NCI-H187 treated with DMSO at 0.1 percent for 48 hours (cell line): ENCODE results near the gene FBN2.
"Not testable (repeated sequence)": the region's sequence is repeated elsewhere in the genome, so short reads cannot be mapped to it uniquely, and the experiment has no call there.

Experiments used
- DNase-seq: peaks from one replicate; lab custom pipeline; 2025; lab: John Stamatoyannopoulos, UW

The FBN2 gene

DNA sequence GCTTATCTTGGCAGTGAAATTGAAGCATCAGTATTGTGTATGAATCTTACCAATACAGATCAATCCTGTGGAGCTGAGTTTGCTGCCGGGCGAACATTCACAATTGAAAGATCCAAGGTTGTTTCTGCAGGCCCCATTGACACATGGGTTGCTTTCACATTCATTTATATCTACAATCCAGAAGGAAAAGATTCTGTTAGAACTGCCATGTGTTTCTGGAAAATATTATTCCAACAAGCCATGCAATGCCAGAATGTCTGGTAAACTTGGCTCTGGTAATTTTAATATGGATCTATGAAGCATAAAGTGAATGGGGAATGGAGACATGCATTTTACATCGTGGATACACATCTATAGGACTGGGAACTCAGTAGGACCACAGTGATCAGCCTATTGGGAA is 180.8 kb downstream of the FBN2 start:
- no peak for DNase-seq

DNA sequence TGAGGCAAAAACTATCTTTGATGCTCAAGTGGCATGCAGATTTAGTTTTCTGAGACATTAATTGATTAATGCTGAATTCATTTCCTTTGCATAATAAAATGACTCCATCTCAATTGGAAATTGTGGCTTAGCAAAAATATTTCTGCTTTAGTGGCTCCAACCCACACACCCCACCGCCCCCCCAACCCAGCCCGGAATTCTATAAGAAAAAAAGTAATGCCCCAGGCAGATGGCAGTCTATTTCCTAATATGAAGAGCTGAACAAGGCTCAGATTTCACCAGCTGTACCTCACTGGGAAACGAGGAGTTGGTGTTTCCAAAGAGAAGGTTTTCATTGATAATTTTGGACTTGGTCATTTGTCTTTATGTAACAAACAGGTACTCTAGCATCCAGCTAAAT is 182.1 kb downstream of the FBN2 start:
- DNase-seq, result no peak

DNA sequence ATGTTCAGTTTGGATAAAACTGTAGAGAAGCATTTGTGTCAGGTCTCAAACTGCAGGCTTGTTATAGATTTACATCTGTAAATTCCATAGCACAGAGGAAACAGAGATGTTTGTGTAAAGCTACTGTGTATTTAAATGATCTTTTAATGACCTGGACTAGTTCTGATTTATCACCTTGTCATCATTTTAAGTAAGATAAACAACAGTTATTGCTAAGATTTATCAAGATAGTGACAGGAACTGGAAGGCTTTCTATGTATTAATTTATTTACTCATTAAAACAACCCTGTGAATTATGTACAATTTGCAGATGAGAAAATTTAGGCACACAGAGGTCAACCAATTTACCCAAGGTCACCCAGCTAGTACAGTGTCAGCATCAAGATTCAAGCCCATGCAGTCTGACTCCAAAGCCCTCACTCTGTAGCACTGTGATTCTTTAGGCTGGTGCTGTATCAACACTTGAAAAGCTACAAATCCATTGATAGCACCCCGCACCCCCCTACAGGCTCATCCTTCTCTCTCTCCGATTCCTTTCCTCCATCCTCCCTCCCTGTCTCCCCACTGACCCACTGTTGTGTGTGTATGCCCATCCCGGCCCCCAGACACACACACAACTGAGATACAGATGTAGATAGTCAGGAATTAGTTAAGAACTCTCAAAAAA is 184.5 kb downstream of the FBN2 start:
- DNase-seq, result no peak

DNA sequence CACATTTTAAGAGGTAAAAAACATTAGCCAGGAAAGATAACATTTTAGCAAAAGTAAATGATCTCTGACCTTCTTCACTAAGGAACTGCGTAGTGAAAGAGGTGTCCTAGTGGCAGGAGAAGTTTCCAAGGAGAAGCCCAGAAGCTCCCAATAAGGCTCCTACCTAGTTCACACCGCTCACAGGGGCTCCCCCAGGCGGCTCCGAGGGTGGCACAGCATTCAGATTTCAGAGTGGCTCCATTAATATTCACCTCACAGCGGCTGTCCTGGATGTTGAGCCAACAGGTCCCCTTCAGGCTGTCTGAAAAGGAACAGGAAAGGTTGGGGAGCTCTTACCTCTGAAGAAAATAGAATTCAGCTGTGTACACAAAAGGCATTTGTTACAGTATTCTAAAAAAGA is 187.3 kb downstream of the FBN2 start:
- DNase-seq, result no peak

DNA sequence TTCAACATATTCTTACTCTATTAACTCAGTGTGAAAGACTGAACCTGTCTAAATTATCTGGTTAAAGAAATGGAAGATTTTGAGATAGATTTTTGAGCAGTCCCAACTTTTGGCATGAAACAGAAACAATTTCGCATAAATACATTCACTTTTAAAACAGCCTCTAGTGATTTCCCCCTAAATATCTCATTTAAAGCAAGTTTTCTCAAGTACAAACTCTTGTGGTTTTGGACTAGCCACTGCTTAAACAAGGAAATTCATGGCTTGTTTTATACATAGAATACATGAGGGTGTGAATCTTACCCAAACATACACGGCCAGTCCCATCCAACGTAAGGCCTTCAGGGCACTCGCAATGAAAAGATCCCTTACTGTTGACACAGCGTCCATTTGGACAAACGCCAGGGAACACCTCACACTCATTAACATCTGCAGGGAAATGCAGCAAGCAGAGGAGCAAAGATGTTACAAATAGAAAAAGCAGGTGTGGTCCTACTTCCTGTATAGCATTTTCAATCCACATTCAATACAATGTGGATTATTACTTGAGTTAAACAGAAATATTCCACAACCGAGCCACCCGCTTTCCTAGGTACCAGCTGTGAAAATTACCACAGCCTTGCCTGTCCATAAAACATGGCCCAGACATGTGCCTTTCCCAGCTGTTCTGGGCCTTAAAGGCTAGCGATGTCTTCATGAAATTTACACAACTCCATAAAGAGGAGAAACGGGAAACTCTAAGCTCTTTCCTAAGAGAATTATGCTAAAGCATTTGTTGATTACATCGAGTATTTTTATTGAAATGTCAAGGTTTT is 188.8 kb downstream of the FBN2 start:
- DNase-seq, result peak; percentile 57

DNA sequence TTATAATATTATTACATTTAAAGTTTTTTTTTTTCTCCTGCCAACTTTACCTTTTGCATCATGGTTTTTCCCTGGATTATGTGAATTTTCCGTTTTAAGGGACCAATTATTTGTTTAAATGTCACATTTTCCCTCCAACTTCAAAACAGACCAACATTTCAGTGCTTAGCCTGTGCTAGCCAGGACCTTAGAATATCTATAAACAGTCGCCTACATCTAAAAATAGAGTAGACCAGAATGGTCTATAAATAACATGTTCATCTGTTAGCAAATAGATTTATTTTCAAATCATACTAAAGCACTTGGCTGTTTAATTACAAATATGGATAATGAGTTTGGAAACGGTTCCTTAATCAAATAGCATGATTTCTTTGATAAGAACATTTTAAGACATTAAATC is 192.0 kb downstream of the FBN2 start:
- DNase-seq, result no peak

DNA sequence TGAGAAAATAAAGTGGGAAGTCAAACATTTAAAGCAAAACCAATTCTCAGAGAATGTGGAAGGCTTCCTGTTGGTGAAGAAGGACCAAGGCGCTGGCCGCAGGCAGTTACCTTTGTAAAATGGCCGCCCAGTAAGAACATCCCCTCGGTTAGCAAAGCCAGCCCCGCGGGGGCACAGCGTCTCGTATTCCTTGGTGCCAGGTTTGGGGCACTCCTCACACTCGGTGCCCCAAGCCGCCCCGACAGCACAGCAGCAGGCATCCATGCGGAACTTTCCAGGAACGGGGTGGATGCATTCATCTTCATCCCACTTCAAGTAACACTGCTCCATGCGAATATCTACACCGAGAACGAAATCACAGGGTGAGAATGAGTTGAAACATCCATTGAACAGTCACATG is 192.8 kb downstream of the FBN2 start:
- no peak for DNase-seq

DNA sequence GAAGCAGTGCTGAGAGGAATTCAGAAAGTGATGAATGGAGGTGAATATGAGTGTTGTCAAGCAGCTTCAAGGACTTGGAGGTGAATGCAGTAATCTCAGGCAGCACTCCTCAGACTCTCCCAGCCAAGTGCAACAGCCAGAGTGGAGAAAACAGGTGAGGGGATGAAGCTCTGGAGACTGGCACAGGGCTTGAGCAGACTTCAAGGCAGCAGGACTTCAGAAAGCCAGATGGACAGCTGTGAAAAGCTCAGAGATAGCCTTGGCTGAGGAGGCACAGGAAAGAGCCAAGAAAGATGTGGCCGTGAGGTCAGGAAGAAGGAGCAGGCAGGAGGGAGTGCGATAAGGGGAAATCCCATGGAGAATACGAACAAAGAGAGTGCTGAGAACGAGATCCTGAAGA is 194.9 kb downstream of the FBN2 start:
- no peak for DNase-seq

DNA sequence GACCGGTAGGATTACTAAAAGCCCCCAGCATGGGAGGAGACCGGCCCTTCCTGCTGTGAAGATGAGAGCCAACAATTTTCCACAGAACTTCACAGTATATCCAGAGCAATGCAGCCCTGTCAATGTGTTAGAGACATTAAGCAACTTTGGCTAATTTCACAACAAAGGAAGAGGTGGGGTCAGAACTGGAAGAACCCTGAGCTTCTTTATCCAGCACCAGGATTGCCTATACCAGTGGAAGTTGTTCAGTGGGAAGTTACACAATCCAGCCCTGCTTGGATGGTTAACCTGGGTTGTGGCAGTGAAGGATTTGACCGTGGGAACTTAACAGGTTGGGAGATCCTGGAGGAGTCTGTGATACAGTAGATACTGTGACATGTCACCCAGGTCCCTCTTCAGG is 197.0 kb downstream of the FBN2 start:
- no peak for DNase-seq

DNA sequence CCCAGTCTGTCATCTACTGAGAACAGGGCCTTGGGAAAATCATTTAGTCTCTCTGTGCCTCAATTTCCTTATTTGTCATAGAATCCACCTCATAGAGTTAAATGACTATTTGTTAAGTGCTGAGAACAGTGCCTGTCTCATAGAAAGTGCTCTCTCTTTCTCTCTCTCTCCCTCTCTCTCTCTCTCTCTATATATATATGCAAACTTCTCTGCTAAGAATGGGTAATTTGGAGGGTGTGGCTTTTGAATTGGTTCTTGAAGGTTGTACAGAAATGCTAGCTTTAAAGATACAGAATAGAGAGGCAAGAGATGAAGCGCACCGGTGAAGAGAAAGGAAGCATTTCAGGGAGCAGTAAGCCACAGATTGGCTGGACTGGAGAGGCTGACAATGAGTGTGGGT is 197.4 kb downstream of the FBN2 start:
- DNase-seq, result no peak

DNA sequence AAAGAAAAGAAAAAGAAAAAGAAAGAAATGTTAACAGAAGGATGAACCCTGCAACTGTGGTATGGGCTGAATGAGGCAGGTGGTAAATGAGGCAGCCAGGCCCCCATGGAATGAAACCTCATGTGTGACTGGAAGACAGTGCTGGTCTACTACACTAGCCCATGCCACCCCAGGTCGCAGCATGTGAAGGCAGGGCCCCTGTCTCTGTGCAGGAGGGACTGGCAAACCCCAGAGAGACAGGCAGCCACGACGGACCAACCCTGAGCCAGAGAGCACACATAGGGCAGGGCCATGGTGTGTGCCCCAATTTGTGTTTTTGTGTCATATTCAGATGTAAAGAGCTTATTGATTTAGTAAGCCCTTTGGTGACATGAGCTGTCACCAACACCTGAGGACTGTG is 198.5 kb downstream of the FBN2 start:
- DNase-seq, result no peak

DNA sequence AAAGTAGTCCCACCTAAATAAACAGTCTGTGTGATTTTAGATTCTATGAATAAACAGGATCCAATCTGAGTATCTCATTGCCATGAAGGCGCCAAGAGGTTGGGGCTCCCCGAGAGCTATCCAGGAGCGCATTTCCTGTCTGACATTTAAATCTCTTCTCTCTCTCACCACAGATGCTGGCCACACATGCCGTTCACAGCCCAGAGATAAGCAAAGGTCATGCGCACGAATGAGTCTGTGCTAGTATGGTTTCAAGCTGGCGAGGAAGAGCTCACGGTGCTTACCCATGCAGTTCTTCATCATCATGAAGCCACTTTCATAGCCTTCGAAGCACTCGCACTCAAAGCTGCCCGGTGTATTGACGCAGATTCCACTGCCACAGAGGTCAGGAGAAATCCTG is 199.4 kb downstream of the FBN2 start:
- DNase-seq, result no peak

DNA sequence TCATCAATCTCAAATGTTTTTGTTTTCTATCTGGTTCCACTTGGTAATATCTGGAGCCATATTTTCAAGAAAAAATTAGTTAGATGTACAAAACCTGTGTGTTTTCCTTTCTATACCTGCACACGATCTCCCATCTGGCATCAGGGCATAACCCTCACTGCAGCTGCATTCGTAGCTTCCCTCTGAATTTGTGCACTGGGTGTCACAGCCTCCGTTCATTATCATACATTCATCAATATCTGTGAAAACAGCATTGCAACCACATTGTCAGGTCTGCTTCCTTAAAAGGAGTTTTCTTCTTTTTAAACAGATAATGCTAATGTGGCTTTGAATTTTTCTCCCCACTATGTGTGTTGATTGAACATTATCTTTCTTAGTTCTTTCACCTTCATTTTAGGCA is 202.7 kb downstream of the FBN2 start:
- DNase-seq, result no peak

DNA sequence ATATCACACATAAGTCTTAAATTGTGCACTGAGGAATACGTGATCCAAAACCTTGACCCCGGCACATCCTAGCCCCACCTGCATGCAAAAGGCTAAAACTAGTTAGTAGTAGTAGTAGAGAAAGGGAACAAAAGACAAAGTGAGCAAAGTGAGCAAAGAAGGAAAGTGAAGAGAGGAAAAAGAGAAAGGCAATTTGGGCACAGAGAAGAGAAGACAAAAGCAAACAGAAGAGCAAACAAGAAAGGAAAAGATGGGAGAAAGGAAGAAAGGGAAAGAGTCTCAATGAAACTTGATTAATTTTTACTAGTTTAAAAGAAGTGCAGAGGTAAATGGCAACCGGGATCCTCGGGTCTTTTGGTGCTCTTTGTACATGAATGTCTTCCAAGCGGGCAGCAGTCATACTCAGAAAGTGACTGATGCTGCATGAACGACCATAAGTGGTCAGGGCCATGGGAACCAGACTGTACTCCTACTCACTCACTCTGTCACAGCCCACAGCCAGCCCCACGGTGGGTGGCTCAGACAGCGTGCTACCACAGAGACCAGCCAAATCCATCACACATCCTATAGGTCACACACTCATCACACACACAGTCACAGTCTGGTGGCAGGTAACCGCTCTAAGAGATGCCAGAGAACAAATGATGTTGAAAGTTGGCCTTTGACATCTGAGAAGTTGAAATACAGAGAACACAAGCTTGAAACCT is 203.9 kb downstream of the FBN2 start:
- DNase-seq, result no peak

DNA sequence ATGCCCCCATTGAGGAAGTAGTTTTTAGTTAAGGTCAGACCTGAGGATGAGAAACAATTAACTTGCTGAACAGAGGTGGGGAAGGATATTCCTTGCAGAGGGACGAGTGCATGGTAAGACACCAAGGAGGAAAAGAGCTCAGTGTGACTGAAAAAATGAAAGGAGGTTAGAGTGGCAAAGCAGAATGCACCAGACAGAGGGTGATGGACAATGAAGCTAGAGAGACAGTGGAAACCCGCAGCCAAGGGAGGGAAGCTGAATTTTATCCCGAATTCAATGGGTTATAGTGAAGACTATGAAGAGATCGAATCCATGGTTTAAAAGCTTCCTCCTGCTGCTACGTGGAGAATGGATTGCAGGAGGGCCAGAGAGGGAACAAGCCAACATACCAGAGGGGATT is 206.8 kb downstream of the FBN2 start:
- no peak for DNase-seq

DNA sequence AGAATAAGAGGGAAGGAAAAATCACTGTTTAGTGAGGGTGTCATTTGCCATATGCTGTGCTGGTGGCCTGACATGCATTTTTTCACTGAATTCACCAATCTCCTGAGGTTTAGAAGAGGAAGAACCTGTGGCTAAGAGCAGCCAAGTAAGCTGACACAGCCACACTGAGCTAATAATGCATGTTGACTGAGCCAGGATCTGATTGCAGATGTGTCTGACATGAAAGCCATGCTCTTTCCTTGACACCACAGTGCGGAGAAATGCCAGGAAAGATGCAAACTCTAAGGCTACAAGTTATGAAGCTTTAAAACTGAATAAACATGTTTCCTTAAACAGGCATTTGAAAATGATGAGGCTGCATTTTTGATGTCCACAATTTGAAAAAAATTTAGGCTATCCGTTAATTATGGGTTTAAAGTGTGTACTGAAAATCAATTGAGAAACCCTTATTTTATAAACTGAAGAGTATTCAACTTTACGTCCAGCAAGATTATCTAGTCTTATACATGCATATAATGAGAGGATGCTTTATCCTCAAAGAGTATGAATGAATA is 208.6 kb downstream of the FBN2 start:
- DNase-seq, result no peak

DNA sequence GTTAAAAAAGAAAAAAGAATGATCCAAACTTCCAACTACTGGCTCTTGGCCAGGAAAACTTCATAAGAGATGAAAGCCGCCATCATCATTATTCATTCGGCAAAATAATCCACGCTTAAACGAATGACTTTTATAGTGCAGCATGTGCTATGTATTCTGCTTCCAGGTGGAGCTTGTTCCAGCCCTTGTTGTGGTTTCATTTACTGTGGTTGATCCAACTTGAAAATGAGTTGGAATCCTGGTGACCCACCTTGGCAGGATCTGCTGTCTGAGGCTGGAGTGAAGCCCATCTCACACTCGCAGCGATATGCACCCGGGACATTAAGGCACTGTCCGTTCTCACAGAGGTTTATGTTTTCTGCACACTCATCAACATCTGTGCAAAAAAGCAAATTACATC is 209.6 kb downstream of the FBN2 start:
- no peak for DNase-seq

DNA sequence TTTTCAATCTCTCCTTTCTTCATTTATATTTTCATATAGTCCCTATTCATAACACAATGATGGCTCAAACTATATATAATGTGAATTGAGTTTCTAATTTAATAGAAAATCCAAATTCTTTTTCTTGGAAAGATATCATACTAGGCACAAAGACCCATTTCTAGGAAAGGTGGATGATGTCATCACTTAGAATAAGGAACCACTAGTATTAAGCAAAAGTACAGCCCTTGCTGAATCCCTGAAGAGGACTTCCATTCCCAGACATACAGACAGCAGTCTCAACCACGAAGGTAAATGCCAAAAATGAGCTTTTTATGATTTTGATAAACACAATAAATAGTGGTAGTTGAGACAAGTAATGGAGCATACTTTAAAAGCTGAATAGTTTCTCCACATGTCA is 210.0 kb downstream of the FBN2 start:
- DNase-seq, result no peak

DNA sequence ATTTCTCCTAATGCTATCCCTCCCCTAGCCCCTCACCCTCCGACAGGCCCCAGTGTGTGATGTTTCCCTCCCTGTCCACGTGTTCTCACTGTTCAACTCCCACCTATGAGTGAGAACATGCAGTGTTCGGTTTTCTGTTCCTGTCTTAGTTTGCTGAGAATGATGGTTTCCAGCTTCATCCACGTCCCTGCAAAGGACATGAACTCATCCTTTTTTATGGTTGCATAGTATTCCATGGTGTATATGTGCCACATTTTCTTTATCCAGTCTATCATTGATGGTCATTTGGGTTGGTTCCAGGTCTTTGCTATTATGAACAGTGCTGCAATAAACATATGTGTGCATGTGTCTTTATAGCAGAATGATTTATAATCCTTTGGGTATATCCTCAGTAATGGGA is 216.6 kb downstream of the FBN2 start:
- DNase-seq, result not testable (repeated sequence)

DNA sequence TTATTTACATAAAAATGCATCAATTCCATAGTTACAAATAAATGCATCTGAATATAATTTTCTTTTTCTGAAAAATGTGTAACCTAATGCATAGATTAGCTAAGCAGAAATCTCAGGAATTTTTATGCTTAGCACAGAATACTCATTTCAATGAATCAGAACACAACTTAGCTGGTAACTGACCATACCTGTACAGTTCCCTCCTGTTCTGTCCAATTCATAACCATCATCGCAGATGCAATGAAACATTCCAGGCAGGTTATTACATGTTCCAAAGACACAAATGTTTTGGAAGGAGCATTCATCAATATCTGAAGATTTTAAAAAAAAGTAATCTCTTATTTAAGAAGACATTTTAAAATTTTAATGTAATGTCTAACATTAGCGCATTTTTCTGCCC is 219.4 kb downstream of the FBN2 start:
- DNase-seq, result no peak

DNA sequence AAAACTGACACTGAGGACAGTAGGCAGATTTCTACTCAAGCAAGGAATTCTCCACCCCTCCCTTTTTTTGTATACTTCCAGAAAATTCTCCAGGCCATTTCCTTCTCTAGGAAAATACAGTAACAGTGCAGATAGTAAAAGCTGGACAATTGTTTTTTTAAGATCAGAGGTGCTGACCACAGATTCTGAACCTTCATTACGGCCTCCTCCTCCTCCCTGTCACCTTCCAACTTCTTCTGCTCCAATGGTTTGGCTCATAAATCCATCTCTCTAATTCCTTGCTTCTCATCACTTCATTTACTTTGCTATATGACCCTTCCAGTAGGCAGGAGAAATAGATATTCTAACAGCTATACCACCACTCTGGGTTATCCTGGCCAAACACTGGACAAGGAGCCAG is 220.6 kb downstream of the FBN2 start:
- DNase-seq, result no peak

DNA sequence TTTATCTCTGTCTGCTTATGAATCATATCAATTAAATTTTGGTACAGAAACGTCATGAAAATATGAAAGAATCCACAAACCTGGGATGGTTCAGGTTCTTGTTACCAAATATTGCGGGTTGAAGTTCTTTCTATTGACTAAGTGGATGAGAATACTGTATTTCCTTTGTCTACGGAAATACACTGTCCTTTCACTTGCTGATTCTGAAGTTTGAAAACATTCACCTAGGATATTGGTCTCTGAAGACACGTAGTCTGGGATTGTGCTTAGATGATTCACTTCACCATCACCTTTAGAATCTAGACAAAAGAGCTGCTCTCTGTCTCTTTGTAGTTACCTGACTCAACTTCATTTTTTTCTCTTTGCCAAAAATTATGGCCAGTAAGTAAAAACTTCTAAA is 222.4 kb downstream of the FBN2 start:
- DNase-seq, result no peak

DNA sequence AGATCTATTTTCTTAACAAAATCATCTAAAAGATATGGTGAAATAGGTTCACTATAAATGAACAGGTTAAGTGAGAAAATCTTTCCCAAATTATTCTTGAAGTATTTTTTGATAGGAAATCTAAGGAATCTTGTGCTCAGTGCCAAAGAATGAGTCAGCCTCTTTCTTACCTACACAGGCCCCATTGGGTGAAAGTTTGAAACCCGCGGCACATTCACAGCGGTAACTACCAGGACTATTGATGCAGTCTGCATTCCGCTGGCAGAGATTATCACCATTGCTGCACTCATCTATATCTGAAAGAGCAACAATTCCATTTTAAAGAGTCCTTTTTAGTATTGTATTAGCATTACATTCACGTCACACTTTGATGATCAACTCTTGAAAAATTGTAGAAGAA is 232.7 kb downstream of the FBN2 start:
- DNase-seq, result no peak
